HG02870 (cell line): ENCODE results near the gene LRRC37A3.
"Not testable (repeated sequence)": the region's sequence is repeated elsewhere in the genome, so short reads cannot be mapped to it uniquely, and the experiment has no call there.

ENCODE experiments used
- ATAC-seq: cut with Tn5 transposase; IDR thresholded peaks from one replicate; pipeline ENCODE4 v1.9.1; 2021; ENCODE audit warnings: mild to moderate bottlenecking, moderate library complexity; ENCODE audit not compliant: unreplicated experiment

Gene LRRC37A3

GRCh38 chr17:64919289-64920025 is at the start of gene LRRC37A3:
Gene LRRC37A3, minus strand, starts transcription at chr17:64919478. Its CDS starts 22,221 bp downstream, at chr17:64897257.
- peak; percentile 89 for ATAC-seq

GRCh38 chr17:64965873-64966287 is 46.6 kb upstream of the LRRC37A3 start:
- peak; percentile 78 for ATAC-seq

- not testable (repeated sequence) for ATAC-seq
Measured at GRCh38 chr17:64965256-64965872, 46.1 kb upstream of the LRRC37A3 start.

- no peak for ATAC-seq
Measured at GRCh38 chr17:64964796-64965195, 45.5 kb upstream of the LRRC37A3 start.

- ATAC-seq = not testable (repeated sequence)
Measured at GRCh38 chr17:64963814-64964213, 44.5 kb upstream of the LRRC37A3 start.

GRCh38 chr17:64961563-64962378 is 42.5 kb upstream of the LRRC37A3 start:
- peak; percentile 40 for ATAC-seq

- ATAC-seq = no peak
Measured at GRCh38 chr17:64951877-64952276, 32.6 kb upstream of the LRRC37A3 start.

- no peak for ATAC-seq
Measured at GRCh38 chr17:64950871-64951270, 31.6 kb upstream of the LRRC37A3 start.

GRCh38 chr17:64947152-64947551 is 27.9 kb upstream of the LRRC37A3 start:
- ATAC-seq = no peak

GRCh38 chr17:64941761-64942160 is 22.5 kb upstream of the LRRC37A3 start:
- no peak for ATAC-seq

GRCh38 chr17:64941045-64941444 is 21.8 kb upstream of the LRRC37A3 start:
- ATAC-seq = no peak

- ATAC-seq = no peak
Measured at GRCh38 chr17:64940055-64940454, 20.8 kb upstream of the LRRC37A3 start.

- no peak for ATAC-seq
Measured at GRCh38 chr17:64938925-64939474, 19.7 kb upstream of the LRRC37A3 start.

- ATAC-seq = no peak
Measured at GRCh38 chr17:64938290-64938689, 19.0 kb upstream of the LRRC37A3 start.

GRCh38 chr17:64936117-64936516 is 16.8 kb upstream of the LRRC37A3 start:
- no peak for ATAC-seq

- not testable (repeated sequence) for ATAC-seq
Measured at GRCh38 chr17:64934284-64934778, 15.1 kb upstream of the LRRC37A3 start.

GRCh38 chr17:64932850-64933249 is 13.6 kb upstream of the LRRC37A3 start:
- not testable (repeated sequence) for ATAC-seq

- ATAC-seq = not testable (repeated sequence)
Measured at GRCh38 chr17:64930374-64930773, 11.1 kb upstream of the LRRC37A3 start.

GRCh38 chr17:64929419-64930209 is 10.3 kb upstream of the LRRC37A3 start:
- ATAC-seq = not testable (repeated sequence)

GRCh38 chr17:64928701-64929100 is 9.4 kb upstream of the LRRC37A3 start:
- not testable (repeated sequence) for ATAC-seq
